GM23248 (cell line): ENCODE measurements around the gene SLC25A45. TPM values are rescaled to one million over a fixed set of nuclear protein-coding genes. Genes with fewer than 3 reads are reported as not detected.

ENCODE experiments used
- DNase-seq: peaks from one replicate; pipeline ENCODE4 v3.0.0-alpha.2; 2015
- H2AFZ ChIP-seq: fragments of 200-600 bp; sonication (generic); 2 replicates; pipeline ENCODE4 v1.6.1; 2016; ENCODE audit warnings: antibody characterized with exemption
- H3F3A ChIP-seq: fragments of 200-600 bp; sonication (generic); 2 replicates; pipeline ENCODE4 v1.6.1; 2016; ENCODE audit warnings: mild to moderate bottlenecking, antibody characterized with exemption, mixed run types; ENCODE audit not compliant: insufficient read depth
- H3K27ac ChIP-seq: fragments of 200-600 bp; sonication (generic); 2 replicates; pipeline ENCODE4 v1.5.1; 2016; ENCODE audit warnings: mild to moderate bottlenecking
- H3K27me3 ChIP-seq: fragments of 200-600 bp; sonication (generic); replicated peaks from 2 replicates; pipeline ENCODE4 v1.6.1; 2016; ENCODE audit warnings: mild to moderate bottlenecking; ENCODE audit not compliant: insufficient read depth
- H3K36me3 ChIP-seq: fragments of 200-600 bp; sonication (generic); 2 replicates; pipeline ENCODE4 v1.6.1; 2016; ENCODE audit warnings: low read depth, mild to moderate bottlenecking
- H3K4me1 ChIP-seq: fragments of 200-600 bp; sonication (generic); 2 replicates; pipeline ENCODE4 v1.6.1; 2016; ENCODE audit warnings: mild to moderate bottlenecking; ENCODE audit not compliant: insufficient read depth
- H3K4me2 ChIP-seq: fragments of 200-600 bp; sonication (generic); one replicate; pipeline ENCODE4 v1.6.1; 2016; ENCODE audit warnings: mild to moderate bottlenecking; ENCODE audit not compliant: unreplicated experiment
- H3K4me3 ChIP-seq: fragments of 200-600 bp; sonication (generic); 2 replicates; pipeline ENCODE4 v1.5.1; 2016; ENCODE audit warnings: mild to moderate bottlenecking
- H3K79me2 ChIP-seq: fragments of 200-600 bp; sonication (generic); 2 replicates; pipeline ENCODE4 v1.6.1; 2016; ENCODE audit warnings: mild to moderate bottlenecking; ENCODE audit not compliant: insufficient read depth
- H3K9ac ChIP-seq: fragments of 200-600 bp; sonication (generic); 2 replicates; pipeline ENCODE4 v1.6.1; 2016; ENCODE audit warnings: mild to moderate bottlenecking
- H3K9me2 ChIP-seq: fragments of 200-600 bp; sonication (generic); 2 replicates; pipeline ENCODE4 v1.6.1; 2016; ENCODE audit warnings: mixed run types, mild to moderate bottlenecking, moderate library complexity; ENCODE audit not compliant: insufficient read depth
- H3K9me3 ChIP-seq: fragments of 200-600 bp; sonication (generic); one replicate; pipeline ENCODE4 v1.6.1; 2017; ENCODE audit warnings: low read depth
- H4K20me1 ChIP-seq: fragments of 200-600 bp; sonication (generic); 2 replicates; pipeline ENCODE4 v1.6.0; 2016; ENCODE audit not compliant: insufficient read depth
- EZH2 ChIP-seq: fragments of 200-600 bp; sonication (generic); IDR thresholded peaks from 2 replicates; pipeline ENCODE4 v1.6.1; 2018; ENCODE audit warnings: antibody characterized with exemption, mild to moderate bottlenecking; ENCODE audit not compliant: insufficient read depth, poor library complexity, severe bottlenecking
- EZH2phosphoT487 ChIP-seq: fragments of 200-600 bp; sonication (generic); IDR thresholded peaks from 2 replicates; pipeline ENCODE4 v1.6.1; 2018; ENCODE audit warnings: antibody characterized with exemption, moderate library complexity, mild to moderate bottlenecking, low read depth; ENCODE audit not compliant: insufficient read depth
- WGBS, 2 experiments: methylation state at CpG; one replicate each; pipeline ENCODE4 v1.1.6; 2015 to 2017; ENCODE audit warnings: low lambda C conversion rate in 2 of 2, low coverage in 1 of 2; ENCODE audit errors: missing lambda C conversion rate in 2 of 2; 5-methylcytosine and 5-hydroxymethylcytosine counted together
- in situ Hi-C: fragments of 300-500 bp; cut with MboI; formaldehyde crosslinking; loops from 2 replicates; pipeline ENCODE4 v1.15.0; 2020
- polyA plus RNA-seq: library from polyadenylated mRNA; unstranded; fragments of >200 nt; fragmentation: Nextera tagmentation; extraction: Ambion mirVana; gene quantifications from 2 replicates; pipeline ENCODE4 v1.2.1, GENCODE V29; 2016
- total RNA-seq: library from RNA; depleted of rRNA; stranded (reverse); fragments of >200 nt; shearing (Covaris generic); gene quantifications from 2 replicates; pipeline ENCODE4 v1.2.3, GENCODE V29; 2014

The SLC25A45 gene
- total and polyA plus RNA-seq, 2 experiments from 2014 or later: 3.6 to 3.9 TPM

- no peaks in the 10 kb centered on the region for H3K27me3 ChIP-seq
- H3K4me2 ChIP-seq: no peak overlapping the region
- no peaks in the 10 kb centered on the region for H4K20me1 ChIP-seq
- no peak overlapping the region; the same call in 1 of the 2 replicates for H3K27ac ChIP-seq
- no peaks in the 10 kb centered on the region for H3K9me3 ChIP-seq
- TF ChIP-seq EZH2phosphoT487 (no peak), EZH2 (no peak)
- H3K79me2 ChIP-seq: no peaks in the 10 kb centered on the region
- no peak overlapping the region for H2AFZ ChIP-seq
- no peak overlapping the region for H3K4me3 ChIP-seq
- H3K9ac ChIP-seq: peak overlapping the region; percentile 37; the same call in 1 of the 2 replicates
- H3K4me1 ChIP-seq: peaks cover 5% of the 10 kb centered on the region; the same call in 1 of the 2 replicates
- no peak for DNase-seq
- peaks cover 24% of the 10 kb centered on the region for H3K36me3 ChIP-seq
- H3K9me2 ChIP-seq: no peaks in the 10 kb centered on the region
- peaks cover 34% of the 10 kb centered on the region for H3F3A ChIP-seq
- in situ Hi-C loops: no loop called here
- 83 to 87% methylated on average over 7 of the region's 7 CpGs for WGBS, 2 experiments
Observed at GRCh38 chr11:65353376-65353775, 29.1 kb downstream of the SLC25A45 start.

- Histone ChIP-seq H3K9me3 (no peaks in the 10 kb centered on the region), H3K27me3 (no peaks in the 10 kb centered on the region), H3K4me3 (no peak overlapping the region), H3K79me2 (no peaks in the 10 kb centered on the region), H3K9ac (no peak overlapping the region), H3K27ac (no peak overlapping the region), H3K36me3 (peaks cover 29% of the 10 kb centered on the region), H4K20me1 (no peaks in the 10 kb centered on the region), H3F3A (peaks cover 34% of the 10 kb centered on the region), H3K4me1 (peaks cover 5% of the 10 kb centered on the region; the same call in 1 of the 2 replicates), H2AFZ (no peak overlapping the region), H3K9me2 (no peaks in the 10 kb centered on the region), H3K4me2 (no peak overlapping the region)
- DNase-seq: peak; percentile 54
- 48 to 52% methylated on average over 3 of the region's 3 CpGs for WGBS, 2 experiments
- no peak for TF ChIP-seq EZH2
- TF ChIP-seq EZH2phosphoT487: no peak
- in situ Hi-C loops: no loop called here
Observed at GRCh38 chr11:65352783-65353182, 29.7 kb downstream of the SLC25A45 start.

- Histone ChIP-seq H4K20me1 (no peaks in the 10 kb centered on the region), H2AFZ (no peak overlapping the region), H3K79me2 (no peaks in the 10 kb centered on the region), H3K4me2 (no peak overlapping the region), H3K36me3 (peaks cover 39% of the 10 kb centered on the region), H3K27me3 (no peaks in the 10 kb centered on the region), H3K4me1 (peaks cover 5% of the 10 kb centered on the region; the same call in 1 of the 2 replicates), H3K4me3 (no peak overlapping the region), H3K9ac (no peak overlapping the region), H3K9me2 (no peaks in the 10 kb centered on the region), H3K27ac (no peak overlapping the region), H3F3A (peaks cover 34% of the 10 kb centered on the region), H3K9me3 (no peaks in the 10 kb centered on the region)
- WGBS, 2 experiments: 96 to 98% methylated on average over 2 of the region's 2 CpGs
- in situ Hi-C loops: no loop called here
- no peak for TF ChIP-seq EZH2phosphoT487
- TF ChIP-seq EZH2: no peak
- no peak for DNase-seq
Observed at GRCh38 chr11:65351511-65351910, 30.9 kb downstream of the SLC25A45 start.

GRCh38 chr11:65341856-65342255 lies 40.6 kb downstream of the SLC25A45 start:
- H3K4me2 ChIP-seq: no peak overlapping the region
- in situ Hi-C loops: no loop called here
- DNase-seq: peak; percentile 40
- H3K27ac ChIP-seq: no peak overlapping the region
- H2AFZ ChIP-seq: no peak overlapping the region
- no peaks in the 10 kb centered on the region for H3K4me1 ChIP-seq
- H3K9me2 ChIP-seq: no peaks in the 10 kb centered on the region
- 74 to 76% methylated on average over 3 of the region's 3 CpGs for WGBS, 2 experiments
- peaks cover 11% of the 10 kb centered on the region; the same call in 1 of the 2 replicates for H4K20me1 ChIP-seq
- no peak overlapping the region for H3K4me3 ChIP-seq
- no peak overlapping the region for H3K9ac ChIP-seq
- no peaks in the 10 kb centered on the region for H3K27me3 ChIP-seq
- H3K36me3 ChIP-seq: peaks cover 47% of the 10 kb centered on the region
- peaks cover 65% of the 10 kb centered on the region for H3K79me2 ChIP-seq
- H3K9me3 ChIP-seq: no peaks in the 10 kb centered on the region
- H3F3A ChIP-seq: no peaks in the 10 kb centered on the region; the same call in 1 of the 2 replicates
- TF ChIP-seq EZH2phosphoT487 (no peak), EZH2 (no peak)

- Histone ChIP-seq H3K79me2 (peaks cover 82% of the 10 kb centered on the region), H3K4me3 (no peak overlapping the region), H2AFZ (no peak overlapping the region), H3K9ac (no peak overlapping the region), H3K27me3 (no peaks in the 10 kb centered on the region), H3K4me1 (peaks cover 6% of the 10 kb centered on the region), H3F3A (peaks cover 7% of the 10 kb centered on the region; the same call in 1 of the 2 replicates), H3K9me3 (no peaks in the 10 kb centered on the region), H4K20me1 (peaks cover 13% of the 10 kb centered on the region; the same call in 1 of the 2 replicates), H3K27ac (no peak overlapping the region), H3K36me3 (peaks cover 32% of the 10 kb centered on the region), H3K4me2 (no peak overlapping the region), H3K9me2 (no peaks in the 10 kb centered on the region)
- TF ChIP-seq EZH2phosphoT487 (no peak), EZH2 (no peak)
- in situ Hi-C loops: no loop called here
- DNase-seq: no peak
- 84% methylated on average over 11 of the region's 11 CpGs for WGBS, 2 experiments
Observed at GRCh38 chr11:65340226-65340625, 42.2 kb downstream of the SLC25A45 start.
